HCT116 (cell line): ENCODE measurements around the gene APP. TPM values are rescaled to one million over a fixed set of nuclear protein-coding genes. Genes with fewer than 3 reads are reported as not detected.

Experiments
- ATAC-seq: fragments of 200-7000 bp; cut with Tn5 transposase; 2 replicates; pipeline ENCODE4 v1.9.1; 2020; ENCODE audit warnings: mild to moderate bottlenecking, moderate library complexity
- BruUV-seq: library from RNA; stranded (reverse); fragments of 400-500 nt; replicated peaks from 2 replicates; lab custom pipeline; 2021; lab: Mats Ljungman, UMichigan
- CTCF ChIA-PET: fragments of 300-600 bp; sonication (Branson Sonifier 250); formaldehyde crosslinking; loops from one replicate; lab custom pipeline; 2021; ENCODE audit warnings: antibody characterized with exemption; lab: Charles Lee
- POLR2A ChIA-PET: fragments of 300-600, 350-600 bp; sonication (Branson Sonifier 250); formaldehyde crosslinking; loops from one replicate; lab custom pipeline; 2021; ENCODE audit warnings: antibody characterized with exemption; lab: Charles Lee
- RAD21 ChIA-PET, 2 experiments: fragments of 300-600 bp; sonication (Branson Sonifier 250); formaldehyde crosslinking; loops; one replicate each; lab custom pipeline; 2023; ENCODE audit warnings: low total read pairs in 2 of 2; ENCODE audit not compliant: uncharacterized antibody in 2 of 2, unreplicated experiment in 2 of 2, low non-redundant PET in 1 of 2; lab: Charles Lee
- DNase-seq: peaks from one replicate; pipeline ENCODE4 v3.0.0-alpha.2; 2010; ENCODE audit warnings: low read depth, low spot score
- H2AFZ ChIP-seq: fragments of 200-600 bp; shearing (Covaris generic), sonication (generic); 2 replicates; pipeline ENCODE4 v1.6.1; 2017; ENCODE audit warnings: low read depth, mixed run types, mixed read lengths, antibody characterized with exemption, low read length; ENCODE audit not compliant: poor library complexity, severe bottlenecking
- H3K27ac ChIP-seq: 2 replicates; pipeline ENCODE4 v1.5.1; 2012; ENCODE audit warnings: low read depth, low read length
- H3K27me3 ChIP-seq: fragments of 200-600 bp; sonication (generic); 2 replicates; pipeline ENCODE4 v1.6.1; 2016; ENCODE audit warnings: mixed run types, low read length, mixed read lengths; ENCODE audit not compliant: insufficient read depth
- H3K36me3 ChIP-seq, 2 experiments: fragments of 200-500 bp in 1 of 2; fragments of 200-600 bp in 1 of 2; sonication (Bioruptor generic) in 1 of 2; sonication (generic) in 1 of 2; 2 replicates each; pipeline versions ENCODE4 v1.5.1 to v1.6.1; 2014 to 2016; ENCODE audit warnings: low read length in 2 of 2, inconsistent platforms in 1 of 2, mixed read lengths in 1 of 2, mixed run types in 1 of 2; ENCODE audit not compliant: insufficient read depth in 2 of 2, control insufficient read depth in 1 of 2
- H3K4me1 ChIP-seq, 2 experiments: fragments of 200-600 bp in 1 of 2; sonication (generic) in 1 of 2; 2 replicates each; pipeline versions ENCODE4 v1.5.1 to v1.6.1; 2012 to 2017; ENCODE audit warnings: low read length in 2 of 2, inconsistent platforms in 1 of 2, mild to moderate bottlenecking in 1 of 2, mixed read lengths in 1 of 2, mixed run types in 1 of 2, moderate library complexity in 1 of 2; ENCODE audit not compliant: insufficient read depth in 2 of 2, control insufficient read depth in 1 of 2
- H3K4me2 ChIP-seq: fragments of 200-600 bp; sonication (generic); 2 replicates; pipeline ENCODE4 v1.6.1; 2017; ENCODE audit warnings: mixed run types, low read length, mixed read lengths
- H3K4me3 ChIP-seq, 2 experiments: fragments of 200-600 bp in 1 of 2; sonication (generic) in 1 of 2; replicated peaks in 1 of 2; 2 replicates each; pipeline ENCODE4 v1.5.1; 2011 to 2016; ENCODE audit warnings: low read length in 2 of 2, control low read depth in 1 of 2, low read depth in 1 of 2, mild to moderate bottlenecking in 1 of 2, mixed read lengths in 1 of 2, mixed run types in 1 of 2
- H3K79me2 ChIP-seq: fragments of 200-600 bp; sonication (generic); 2 replicates; pipeline ENCODE4 v1.6.1; 2017; ENCODE audit warnings: mild to moderate bottlenecking, mixed run types, low read length, moderate library complexity, mixed read lengths; ENCODE audit not compliant: insufficient read depth
- H3K9ac ChIP-seq: fragments of 200-600 bp; sonication (generic); 2 replicates; pipeline ENCODE4 v1.6.1; 2016; ENCODE audit warnings: low read length, mixed read lengths
- H3K9me2 ChIP-seq: fragments of 200-600 bp; sonication (generic), shearing (Covaris generic); 2 replicates; pipeline ENCODE4 v1.6.1; 2017; ENCODE audit warnings: mixed run types, mild to moderate bottlenecking, moderate library complexity; ENCODE audit not compliant: insufficient read depth
- H3K9me3 ChIP-seq, 2 experiments: fragments of 200-500 bp in 1 of 2; fragments of 200-600 bp in 1 of 2; sonication (Bioruptor generic) in 1 of 2; sonication (generic) in 1 of 2; 2 replicates each; pipeline ENCODE4 v1.6.1; 2014 to 2017; ENCODE audit warnings: low read length in 2 of 2, mixed read lengths in 2 of 2, inconsistent platforms in 1 of 2, low read depth in 1 of 2, mild to moderate bottlenecking in 1 of 2, mixed run types in 1 of 2, moderate library complexity in 1 of 2; ENCODE audit not compliant: control insufficient read depth in 1 of 2, insufficient read depth in 1 of 2
- H4K20me1 ChIP-seq: fragments of 200-600 bp; sonication (generic), shearing (Covaris generic); 2 replicates; pipeline ENCODE4 v1.6.1; 2017; ENCODE audit warnings: mixed run types, mild to moderate bottlenecking, moderate library complexity; ENCODE audit not compliant: insufficient read depth
- ATF3 ChIP-seq: IDR thresholded peaks from 2 replicates; pipeline ENCODE4 v1.6.1; 2012
- CBX3 ChIP-seq: IDR thresholded peaks from 2 replicates; pipeline ENCODE4 v1.6.1; 2012; ENCODE audit warnings: low read depth
- CEBPB ChIP-seq: IDR thresholded peaks from 2 replicates; pipeline ENCODE4 v1.6.1; 2012; ENCODE audit warnings: low read depth
- CTCF ChIP-seq, 3 experiments: fragments of 200-600 bp in 1 of 3; sonication (generic) in 1 of 3; IDR thresholded peaks in 2 of 3; conservative IDR thresholded peaks in 1 of 3; 2 replicates each; pipeline ENCODE4 v1.5.1; 2012 to 2017; ENCODE audit warnings: low read depth in 2 of 3, low read length in 2 of 3, antibody characterized with exemption in 1 of 3, borderline replicate concordance in 1 of 3, control low read depth in 1 of 3, mild to moderate bottlenecking in 1 of 3, mixed read lengths in 1 of 3, mixed run types in 1 of 3, moderate library complexity in 1 of 3; ENCODE audit not compliant: insufficient read depth in 1 of 3
- EZH2 ChIP-seq: fragments of 200-600 bp; sonication (generic); IDR thresholded peaks from 2 replicates; pipeline ENCODE4 v1.6.1; 2017; ENCODE audit warnings: antibody characterized with exemption, mixed run types
- EZH2phosphoT487 ChIP-seq: fragments of 200-600 bp; IDR thresholded peaks from 2 replicates; pipeline ENCODE4 v1.6.1; 2018; ENCODE audit warnings: antibody characterized with exemption, borderline replicate concordance
- JUND ChIP-seq: IDR thresholded peaks from 2 replicates; pipeline ENCODE4 v1.6.1; 2012
- POLR2AphosphoS5 ChIP-seq: IDR thresholded peaks from 2 replicates; pipeline ENCODE4 v1.6.1; 2011; ENCODE audit warnings: mild to moderate bottlenecking, low read depth, low read length, moderate library complexity
- RAD21 ChIP-seq: IDR thresholded peaks from 2 replicates; pipeline ENCODE4 v1.6.1; 2012; ENCODE audit warnings: low read depth, mild to moderate bottlenecking
- REST ChIP-seq: IDR thresholded peaks from 2 replicates; pipeline ENCODE4 v1.6.1; 2012; ENCODE audit warnings: low read depth
- SP1 ChIP-seq: IDR thresholded peaks from 2 replicates; pipeline ENCODE4 v1.6.1; 2012; ENCODE audit warnings: low read depth
- TCF7L2 ChIP-seq: IDR thresholded peaks from 2 replicates; pipeline ENCODE4 v1.7.0; 2011; ENCODE audit warnings: borderline replicate concordance, inconsistent platforms; ENCODE audit not compliant: insufficient read depth, insufficient read length; ENCODE audit errors: extremely low read depth
- YY1 ChIP-seq: IDR thresholded peaks from 2 replicates; pipeline ENCODE4 v1.6.1; 2011; ENCODE audit warnings: low read length, low read depth, moderate library complexity, mild to moderate bottlenecking; ENCODE audit not compliant: insufficient replicate concordance; ENCODE audit errors: extremely low read depth
- ZBTB33 ChIP-seq: IDR thresholded peaks from 2 replicates; pipeline ENCODE4 v1.6.1; 2011; ENCODE audit warnings: mild to moderate bottlenecking, low read length, moderate library complexity; ENCODE audit not compliant: insufficient replicate concordance; ENCODE audit errors: extremely low read depth
- ZFX ChIP-seq: fragments of 450-650 bp; IDR thresholded peaks from 2 replicates; pipeline ENCODE4 v1.6.1; 2017
- intact Hi-C: fragments of 100-400 bp; cut with micrococcal nuclease; formaldehyde crosslinking; loops from 2 replicates; pipeline ENCODE4 v1.10.0; 2022
- total RNA-seq: library from RNA; stranded (reverse); gene quantifications from one replicate; pipeline ENCODE4 v1.2.1, GENCODE V29; 2021; ENCODE audit not compliant: unreplicated experiment
- TF ChIP-seq, protein P1 (sequence below): IDR thresholded peaks from 2 replicates; pipeline ENCODE4 v1.6.1; 2012

The APP gene
- total RNA-seq, 1 experiment from 2014 or later = 267 TPM

DNA sequence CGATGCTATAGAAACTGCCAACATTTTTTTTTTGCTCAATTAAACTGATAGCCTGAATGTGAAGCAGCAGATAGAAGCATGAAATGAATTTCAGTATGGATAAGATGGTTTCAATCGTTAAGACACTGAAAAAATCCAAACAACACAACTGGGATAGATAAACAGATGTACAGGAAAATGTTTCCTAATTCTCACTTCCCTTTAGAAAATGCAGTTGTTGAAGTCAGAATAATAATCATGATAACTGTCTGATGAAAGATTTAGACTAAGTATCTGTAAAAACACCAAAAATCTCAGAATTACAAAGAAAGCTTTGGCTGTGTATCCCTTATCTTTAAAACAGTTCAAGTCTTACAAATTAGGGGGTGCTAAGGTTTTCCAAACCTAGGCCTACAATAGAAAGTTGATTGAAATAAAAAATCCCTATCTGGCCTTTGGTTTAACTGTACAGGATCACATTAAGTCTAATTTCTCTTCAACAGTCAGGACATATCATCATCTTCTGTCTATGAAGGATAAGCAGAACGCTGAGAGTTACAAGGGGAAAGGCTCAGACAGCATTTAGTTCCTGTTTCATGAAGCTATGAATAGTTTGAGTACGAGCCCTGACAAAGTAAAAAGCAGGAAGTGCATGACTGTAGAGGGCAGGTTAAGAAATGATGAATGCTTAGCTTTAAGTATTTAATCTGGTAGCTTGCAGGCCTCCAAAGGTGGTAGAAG lies 203.2 kb downstream of the APP start:
- Histone ChIP-seq H3K9ac (no peak overlapping the region), H3K79me2 (no peaks in the 10 kb centered on the region; the same call in 1 of the 2 replicates), H3K9me3 (no peaks in the 10 kb centered on the region), H3K4me3 (no peak overlapping the region), H3K9me2 (no peaks in the 10 kb centered on the region), H2AFZ (no peak overlapping the region), H4K20me1 (no peaks in the 10 kb centered on the region), H3K36me3 (peaks cover 2 to 3% of the 10 kb centered on the region in 2 experiments; a peak in 2 of 4 replicates), H3K27ac (no peak overlapping the region), H3K27me3 (no peaks in the 10 kb centered on the region), H3K4me1 (peaks cover 21 to 40% of the 10 kb centered on the region in 2 experiments), H3K4me2 (no peak overlapping the region)
- no TSS peak for BruUV-seq
- ChIA-PET RAD21 (no interaction called here), CTCF (no interaction called here), POLR2A (no interaction called here)
- ATAC-seq (no peak), DNase-seq (no peak)
- intact Hi-C loops = loop anchor here (10.0 kb wide), 1 partner anchor 363 kb away; the partner anchor contains the start of gene MRPL39
- TF ChIP-seq ATF3 (no peak), REST (no peak), ZBTB33 (no peak), RAD21 (no peak), YY1 (no peak), EZH2phosphoT487 (no peak), TCF7L2 (no peak), CTCF (IDR thresholded peaks at IDR 0.05 in 2 of 3, conservative IDR thresholded peaks at IDR 0.05 in 1 of 3; ENCODE audit: borderline replicate concordance in 1 of 3, insufficient read depth in 1 of 3, low read depth in 2 of 3, low read length in 2 of 3) (no peak), CBX3 (no peak), POLR2AphosphoS5 (no peak), SP1 (no peak), CEBPB (no peak), JUND (no peak), EZH2 (no peak), ZFX (no peak)
- TF ChIP-seq, protein P1, sequence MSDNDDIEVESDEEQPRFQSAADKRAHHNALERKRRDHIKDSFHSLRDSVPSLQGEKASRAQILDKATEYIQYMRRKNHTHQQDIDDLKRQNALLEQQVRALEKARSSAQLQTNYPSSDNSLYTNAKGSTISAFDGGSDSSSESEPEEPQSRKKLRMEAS = no peak
